Lung microvascular endothelial cell (primary cell): ENCODE data around the gene ZNF444. TPM values are rescaled to one million over a fixed set of nuclear protein-coding genes. Genes with fewer than 3 reads are reported as not detected.
"Not testable (repeated sequence)": the region's sequence is repeated elsewhere in the genome, so short reads cannot be mapped to it uniquely, and the experiment has no call there.

Experiments
- DNase-seq, 2 donors: peaks; one replicate each; pipeline versions ENCODE4 v3.0.0 to v3.0.0-alpha.2; 2010; ENCODE audit warnings: low read depth in 2 of 2
- total RNA-seq: library from RNA; depleted of rRNA; stranded (reverse); fragments of >200 nt; gene quantifications from 2 replicates; pipeline ENCODE4 v1.2.1, GENCODE V29; 2014

The ZNF444 gene
- total RNA-seq, 1 donor from 2014 or later, result 12.5 TPM

DNA sequence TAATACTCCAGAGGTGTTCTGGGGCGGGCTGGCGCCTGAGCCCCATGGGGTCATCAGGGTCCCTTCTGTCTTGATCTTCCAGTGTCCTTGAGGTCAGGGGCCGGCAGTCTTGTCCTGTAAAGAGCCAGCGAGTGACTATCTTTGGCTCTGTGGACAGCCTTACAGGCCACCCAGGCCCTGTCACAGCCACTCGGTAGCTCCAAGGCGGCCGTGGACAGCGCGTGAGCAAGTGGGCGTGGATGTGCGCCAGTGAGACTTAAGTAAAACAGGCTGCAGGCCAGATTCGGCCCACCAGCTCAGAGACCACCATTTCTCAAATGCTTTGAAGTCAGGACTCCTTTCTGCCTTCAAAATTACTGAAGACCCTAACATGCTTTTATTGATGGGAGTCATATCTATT lies 3.7 kb downstream of the ZNF444 start:
- no peak for DNase-seq

GRCh38 chr19:56145698-56146097 lies 4.6 kb downstream of the ZNF444 start:
- DNase-seq, result no peak

- DNase-seq, result no peak
These were observed 5.8 kb downstream of the ZNF444 start for GRCh38 chr19:56146904-56147303.

- no peak for DNase-seq
These were observed 6.2 kb downstream of the ZNF444 start for GRCh38 chr19:56147307-56147706.

- DNase-seq, result no peak
These were observed 7.0 kb downstream of the ZNF444 start for GRCh38 chr19:56148096-56148495.

- DNase-seq, result not testable (repeated sequence)
These were observed 8.0 kb downstream of the ZNF444 start for GRCh38 chr19:56148955-56149655.

DNA sequence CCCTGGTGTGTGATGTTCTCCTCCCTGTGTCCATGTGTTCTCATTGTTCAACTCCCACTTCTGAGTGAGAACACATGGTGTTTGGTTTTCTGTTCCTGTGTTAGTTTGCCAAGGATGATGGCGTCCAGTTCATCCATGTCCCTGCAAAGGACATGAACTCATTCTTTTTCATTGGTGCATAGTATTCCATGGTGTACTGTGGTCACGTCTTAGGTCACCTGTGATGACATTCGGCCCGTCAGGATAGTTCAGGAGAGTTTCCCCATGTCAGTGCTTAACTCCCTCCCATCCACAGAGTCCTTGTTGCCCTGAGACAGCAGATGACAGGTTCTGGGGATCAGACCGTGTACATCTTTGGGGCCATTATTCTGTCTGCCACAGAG lies 8.6 kb downstream of the ZNF444 start:
- DNase-seq, result no peak

DNA sequence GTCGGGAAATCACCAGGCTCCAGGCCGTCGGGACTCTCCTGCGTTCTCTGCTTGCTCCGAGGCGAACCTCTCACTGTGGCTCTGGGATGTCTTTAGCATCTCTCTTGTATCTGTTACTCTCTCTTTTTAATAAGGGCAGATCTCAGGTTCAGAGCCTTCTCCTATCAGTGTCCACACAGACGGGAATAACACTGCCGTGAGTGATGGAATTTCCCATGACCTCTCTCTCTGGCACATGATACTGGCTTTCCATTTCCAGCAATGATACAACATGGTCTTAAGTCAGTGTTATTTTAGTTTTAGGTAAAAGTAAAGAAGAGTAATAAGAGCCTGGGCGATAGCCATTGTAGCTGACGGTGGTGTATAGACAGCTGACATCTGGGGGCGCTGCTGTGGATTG lies 9.3 kb downstream of the ZNF444 start:
- peak in 1 of 2 donors; percentile 55 for DNase-seq

- DNase-seq, result no peak
These were observed 11.6 kb downstream of the ZNF444 start for GRCh38 chr19:56152644-56153043.

DNA sequence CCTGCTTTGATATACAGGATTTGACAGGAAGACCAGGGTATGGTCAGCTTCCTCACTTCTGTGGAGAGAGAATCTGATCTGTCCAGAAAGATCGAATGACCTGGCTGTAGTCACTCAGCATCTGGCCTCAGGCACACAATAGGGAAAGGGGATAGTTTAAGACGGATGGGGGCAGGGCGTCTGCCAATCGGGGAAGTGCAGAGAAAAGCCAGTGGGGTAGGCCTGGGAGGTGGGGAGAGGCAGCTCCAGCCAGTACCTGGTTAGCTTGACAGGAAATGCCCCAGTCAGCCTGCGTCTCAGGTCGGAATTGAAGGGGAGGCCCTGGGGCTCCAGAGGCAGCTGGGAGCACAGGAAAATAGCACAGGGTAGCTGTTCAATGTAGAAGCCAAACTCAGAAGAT lies 12.4 kb downstream of the ZNF444 start:
- peak in 1 of 2 donors; percentile 47 for DNase-seq

GRCh38 chr19:56155124-56155687 lies 14.1 kb downstream of the ZNF444 start:
- DNase-seq, result peak in 1 of 2 donors; percentile 19

DNA sequence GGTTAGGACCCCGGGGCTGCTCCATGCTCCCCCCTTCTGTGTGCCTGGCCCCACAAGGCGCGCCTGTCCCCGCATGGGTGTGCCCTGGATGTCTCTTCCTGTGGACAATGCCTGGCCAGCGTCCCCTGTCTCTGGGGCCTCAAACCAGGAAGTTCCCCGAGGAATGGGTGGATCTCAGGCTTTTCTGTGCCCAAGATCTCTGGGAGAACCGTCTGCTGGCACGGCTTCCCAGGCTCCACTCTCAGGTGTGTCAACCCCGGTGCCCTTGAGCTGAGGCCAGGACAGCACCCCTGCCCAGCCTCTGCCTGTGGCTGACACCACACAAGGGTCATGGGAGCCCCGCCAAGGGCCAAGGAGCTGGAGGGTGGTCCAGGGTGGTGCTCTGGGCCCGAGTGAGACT lies 15.7 kb downstream of the ZNF444 start:
- no peak for DNase-seq

DNA sequence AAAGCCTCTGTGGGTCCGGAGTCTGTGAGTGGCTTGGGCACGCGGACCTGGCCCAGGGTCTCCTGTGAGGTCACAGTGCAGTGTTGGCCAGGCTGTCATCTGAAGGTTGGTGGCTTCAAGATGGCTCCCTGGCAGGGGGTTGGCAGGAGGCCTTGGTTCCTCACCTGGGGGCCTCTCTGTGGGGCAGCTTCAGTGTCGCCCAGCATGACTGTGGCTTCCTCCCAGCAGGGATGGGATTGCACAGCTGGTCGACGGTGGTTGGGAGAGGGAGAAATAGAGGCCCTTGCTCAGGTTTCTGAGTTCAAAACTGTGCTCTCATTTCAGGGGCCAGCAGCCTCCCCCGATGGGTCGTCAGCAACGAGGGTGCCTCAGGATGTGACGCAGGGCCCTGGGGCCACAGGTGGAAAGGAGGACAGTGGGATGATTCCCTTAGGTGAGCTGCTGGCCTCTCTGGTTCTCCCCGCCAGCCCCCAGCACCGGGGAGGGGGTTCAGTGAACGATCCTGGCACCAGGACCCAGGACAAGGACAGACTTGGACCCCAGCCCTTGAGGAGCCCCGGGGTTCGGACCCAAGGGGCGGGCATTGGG lies 17.2 kb downstream of the ZNF444 start:
- DNase-seq, result no peak

GRCh38 chr19:56159009-56159559 lies 18.0 kb downstream of the ZNF444 start:
- DNase-seq, result no peak

GRCh38 chr19:56159622-56160271 lies 18.7 kb downstream of the ZNF444 start:
- no peak for DNase-seq

- no peak for DNase-seq
These were observed 20.4 kb downstream of the ZNF444 start for GRCh38 chr19:56161534-56161933.

GRCh38 chr19:56162258-56162657 lies 21.2 kb downstream of the ZNF444 start:
- peak in 1 of 2 donors; percentile 81 for DNase-seq

- DNase-seq, result no peak
These were observed 22.0 kb downstream of the ZNF444 start for GRCh38 chr19:56163097-56163496.

GRCh38 chr19:56167064-56167578 lies 26.0 kb downstream of the ZNF444 start:
- peak; percentile 16 to 32 for DNase-seq

DNA sequence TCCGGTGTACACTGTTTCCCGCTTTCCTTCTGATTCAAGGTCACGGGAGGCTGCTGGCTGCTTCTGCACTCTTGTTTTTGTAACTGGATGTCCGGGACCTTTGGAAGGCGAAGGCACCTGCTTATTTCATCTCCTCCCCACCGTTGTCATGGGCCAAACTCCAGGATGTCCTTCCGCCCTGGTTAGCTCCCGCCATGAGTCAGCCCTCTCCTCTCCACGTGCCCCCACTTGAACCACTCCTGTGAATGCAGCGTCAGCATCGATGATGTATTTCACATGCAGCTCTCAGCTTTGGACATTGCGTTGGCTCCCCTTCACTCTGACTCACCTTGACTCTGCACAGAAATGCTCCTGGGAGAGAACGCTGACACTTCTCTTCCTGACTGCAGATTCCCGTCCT lies 29.2 kb downstream of the ZNF444 start:
- DNase-seq, result peak; percentile 38 to 60

GRCh38 chr19:56174086-56174485 lies 33.0 kb downstream of the ZNF444 start:
- DNase-seq, result no peak

DNA sequence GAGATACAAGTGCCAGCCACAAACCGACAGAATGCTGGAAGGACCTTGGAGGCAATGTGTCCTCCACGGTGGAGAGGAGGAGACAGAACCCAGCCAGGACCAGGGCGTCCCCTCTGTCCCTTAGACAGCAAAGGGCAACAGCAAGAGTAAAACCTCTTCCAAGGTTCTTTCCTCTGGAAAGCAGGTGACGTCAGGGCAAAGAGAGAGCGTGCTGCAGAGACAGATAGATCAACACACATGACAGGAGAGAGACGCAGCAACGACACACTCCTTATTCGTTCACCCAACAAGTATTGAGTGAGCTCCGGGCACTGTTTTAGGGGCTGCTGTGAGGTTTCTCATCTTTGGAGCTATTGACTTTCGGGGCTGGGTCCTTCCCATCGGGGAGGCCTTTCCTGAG lies 33.5 kb downstream of the ZNF444 start:
- DNase-seq, result no peak
